Globus pallidus (tissue), 1 donor: ENCODE data around the gene LMNTD1.
A peak's percentile ranks its signal among the peaks of the same experiment; 100 is the strongest.
"Not testable (repeated sequence)": the region's sequence is repeated elsewhere in the genome, so short reads cannot be mapped to it uniquely, and the experiment has no call there.

Experiments
- DNase-seq: peaks from one replicate; pipeline ENCODE4 v3.0.0-alpha.2; 2015; ENCODE audit warnings: low spot score

Gene LMNTD1, protein sequence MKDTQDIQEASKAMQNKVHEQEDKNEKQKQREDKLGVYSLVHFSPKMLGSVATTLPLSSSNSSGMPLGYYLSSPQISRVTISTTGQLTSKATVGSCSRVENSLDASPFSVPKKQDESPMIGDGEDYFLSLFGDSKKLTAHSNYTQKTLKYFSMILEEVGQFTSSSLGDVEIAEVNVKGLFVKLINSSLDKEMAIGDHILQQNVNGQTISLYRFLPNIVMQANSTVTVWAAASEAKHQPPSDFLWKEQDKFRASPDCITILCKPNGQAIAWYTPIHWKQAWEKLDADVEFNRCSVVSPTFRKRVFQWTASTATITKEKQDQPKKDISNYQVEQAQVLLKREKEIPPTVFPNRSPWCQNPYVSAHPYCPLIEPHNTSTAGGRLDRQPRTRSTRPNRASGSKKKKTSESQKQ

GRCh38 chr12:25553098-25553497 lies at the start of gene LMNTD1:
Gene LMNTD1 (minus strand): TSS chr12:25553283. CDS start chr12:25552959, 324 bp downstream.
- no peak for DNase-seq

DNA sequence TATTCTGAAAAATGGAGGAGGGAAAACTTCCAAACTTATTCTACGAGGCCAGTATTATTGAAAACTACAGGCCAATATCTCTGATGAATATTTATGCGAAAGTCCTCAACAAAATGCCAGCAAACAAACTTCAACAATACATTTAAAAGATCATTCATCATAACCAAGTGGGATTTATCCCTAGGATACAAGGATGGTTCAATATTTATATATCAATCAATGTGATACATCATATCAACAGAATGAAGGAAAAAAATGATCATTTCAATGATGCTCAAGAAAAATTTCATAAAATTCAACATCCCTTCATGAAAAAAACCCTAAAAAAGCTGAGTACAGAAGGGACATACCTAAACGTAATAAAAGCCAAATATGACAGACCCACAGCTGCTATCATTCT lies 45.9 kb upstream of the LMNTD1 start:
- no peak for DNase-seq

DNA sequence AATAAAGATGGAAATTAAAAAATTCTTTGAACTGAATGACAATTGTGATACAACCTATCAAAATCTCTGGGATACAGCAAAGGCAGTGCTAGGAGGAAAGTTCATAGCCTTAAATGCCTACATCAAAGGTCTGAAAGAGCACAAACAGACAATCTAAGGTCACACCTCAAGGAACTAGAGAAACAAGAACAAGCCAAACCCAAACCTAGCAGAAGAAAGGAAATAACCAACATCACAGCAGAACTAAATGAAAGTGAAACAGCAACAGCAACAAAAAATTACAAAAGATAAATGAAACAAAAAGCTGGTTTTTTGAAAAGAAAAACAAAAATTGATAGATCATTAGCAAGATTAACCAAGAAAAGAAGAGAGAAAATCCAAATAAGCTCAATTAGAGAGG lies 42.4 kb upstream of the LMNTD1 start:
- DNase-seq = not testable (repeated sequence)

GRCh38 chr12:25594376-25594775 lies 41.3 kb upstream of the LMNTD1 start:
- DNase-seq = no peak

- DNase-seq = no peak
Measured at GRCh38 chr12:25592725-25593495, 39.8 kb upstream of the LMNTD1 start.

DNA sequence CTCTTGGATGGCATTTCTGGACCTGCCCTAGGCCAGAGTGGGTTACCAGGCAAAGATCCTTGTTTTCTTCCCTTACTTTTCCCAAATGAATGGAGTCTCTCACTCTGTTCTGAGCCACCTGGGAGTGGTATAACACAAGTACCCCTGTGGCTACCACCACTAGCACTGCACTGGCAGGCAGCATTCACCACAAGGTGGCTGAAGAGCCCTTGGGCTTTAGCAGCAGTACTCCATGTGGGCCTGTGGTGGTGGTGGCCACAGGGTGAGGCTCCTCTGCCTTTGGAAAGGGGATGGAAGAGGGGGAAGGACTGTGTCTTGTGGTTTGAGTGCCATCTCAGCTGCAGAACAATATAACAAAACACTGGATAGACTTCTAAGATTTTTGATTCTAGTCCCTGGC lies 38.1 kb upstream of the LMNTD1 start:
- DNase-seq = no peak

DNA sequence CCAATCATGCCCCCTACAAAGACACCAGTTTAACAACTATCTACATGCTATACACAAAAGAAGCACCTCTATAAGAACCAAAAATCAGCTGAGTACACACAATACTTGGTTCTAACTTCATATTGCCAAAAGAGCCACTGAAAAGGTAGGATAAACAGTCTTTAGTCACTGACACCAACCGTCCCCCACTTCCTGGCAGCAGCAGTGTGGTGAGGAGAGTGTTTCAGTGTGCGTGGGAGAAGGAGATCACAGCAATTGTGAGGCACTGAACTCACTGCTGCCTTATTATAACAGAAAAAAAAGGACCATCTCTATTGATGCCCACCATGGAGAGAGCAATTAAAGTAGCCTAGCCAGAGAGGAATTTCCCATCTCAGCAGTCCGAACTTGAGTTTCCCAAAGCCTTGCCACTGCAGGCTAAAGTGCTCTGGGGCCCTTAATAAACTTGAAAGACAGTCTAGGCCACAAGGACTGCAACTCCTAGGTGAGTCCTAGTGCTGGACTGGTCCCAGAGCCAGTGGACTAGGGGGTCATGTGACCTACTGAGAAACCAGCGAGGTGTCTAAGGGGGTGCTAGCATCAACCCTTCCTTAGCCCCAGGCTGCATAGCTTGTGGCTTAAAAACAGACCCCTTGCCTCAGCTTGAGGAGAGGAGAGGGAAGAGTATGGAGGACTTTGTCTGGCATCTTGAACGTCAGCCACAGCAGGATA lies 37.1 kb upstream of the LMNTD1 start:
- DNase-seq = no peak

- no peak for DNase-seq
Measured at GRCh38 chr12:25587346-25587745, 34.3 kb upstream of the LMNTD1 start.

- no peak for DNase-seq
Measured at GRCh38 chr12:25585662-25586061, 32.6 kb upstream of the LMNTD1 start.

DNA sequence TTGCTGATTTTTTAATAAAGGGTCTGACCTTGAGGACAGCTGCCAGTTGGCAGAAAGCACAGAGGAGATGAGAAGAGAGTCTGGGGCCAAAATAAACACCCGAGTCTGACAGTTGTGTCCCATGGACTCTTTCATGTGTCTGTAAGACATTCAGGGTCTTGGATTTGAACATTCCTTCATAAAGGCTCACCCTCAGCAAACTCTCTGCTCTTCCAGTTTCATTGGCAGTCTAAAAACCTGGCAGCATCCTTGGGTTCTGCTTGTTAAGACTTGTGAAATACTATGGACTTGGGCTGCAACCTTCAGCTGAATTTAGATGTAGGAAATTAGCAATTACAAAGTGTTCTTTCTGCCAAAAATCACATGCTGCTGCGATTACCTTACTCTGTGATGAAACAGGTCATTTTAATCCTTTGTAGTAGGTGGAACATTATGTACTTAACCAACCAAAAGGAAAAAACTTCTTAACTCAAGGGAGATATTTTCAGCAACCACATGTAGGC lies 32.0 kb upstream of the LMNTD1 start:
- DNase-seq = peak; percentile 61

GRCh38 chr12:25584596-25584995 lies 31.5 kb upstream of the LMNTD1 start:
- no peak for DNase-seq

- no peak for DNase-seq
Measured at GRCh38 chr12:25583545-25583944, 30.5 kb upstream of the LMNTD1 start.

GRCh38 chr12:25581067-25581466 lies 28.0 kb upstream of the LMNTD1 start:
- DNase-seq = no peak

DNA sequence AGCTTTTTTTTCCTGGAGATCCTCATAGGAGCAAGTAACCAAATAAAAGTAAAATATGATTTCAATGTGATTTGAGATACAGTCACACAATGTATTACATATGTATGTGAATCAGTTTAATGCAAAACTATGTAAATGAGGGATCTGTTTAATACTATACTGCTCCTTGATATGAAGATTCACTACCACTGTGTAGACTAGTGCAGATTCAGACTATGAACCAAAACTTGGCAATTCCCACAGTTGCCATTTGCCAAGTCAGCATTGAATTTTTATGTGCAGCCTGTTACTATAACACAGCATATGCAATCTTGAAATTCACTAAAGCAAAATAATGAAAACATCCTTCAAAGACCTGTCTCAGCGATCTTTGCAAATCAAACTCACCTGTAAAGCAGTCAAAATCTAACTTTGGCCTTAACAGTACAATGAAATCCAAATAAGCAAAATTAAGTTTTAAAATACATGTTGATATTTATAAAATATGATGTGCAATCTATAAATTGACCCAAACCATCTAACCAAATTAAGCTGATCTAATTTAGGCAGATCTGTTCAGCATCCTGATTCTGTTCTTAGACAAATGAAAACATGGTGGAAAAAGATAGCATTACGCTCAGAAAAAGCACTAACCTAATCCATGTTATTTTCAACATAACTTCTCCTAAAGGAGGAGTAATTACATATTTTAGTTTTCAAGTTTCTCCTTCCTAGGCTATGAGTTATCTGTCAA lies 25.5 kb upstream of the LMNTD1 start:
- DNase-seq = no peak

- DNase-seq = no peak
Measured at GRCh38 chr12:25574761-25575160, 21.7 kb upstream of the LMNTD1 start.

DNA sequence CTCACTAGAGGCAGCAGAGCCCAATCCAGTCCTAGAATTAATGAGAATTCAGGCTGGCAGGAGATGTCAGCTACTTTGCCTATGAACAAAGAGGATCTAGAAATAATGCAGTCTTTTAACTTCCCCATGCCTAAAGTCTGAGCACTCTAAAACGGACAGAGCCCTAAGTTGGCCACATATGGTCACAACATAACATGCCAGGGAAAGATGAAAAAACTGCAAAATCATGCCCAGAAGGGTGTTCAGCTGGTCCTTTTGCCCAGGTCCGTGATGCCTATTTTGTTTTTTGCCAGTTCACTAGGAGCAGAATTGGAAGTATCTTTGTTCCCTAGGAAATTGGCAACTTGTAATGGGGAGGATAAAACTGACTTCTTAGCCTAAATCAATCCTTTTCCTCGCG lies 20.3 kb upstream of the LMNTD1 start:
- peak; percentile 29 for DNase-seq

- DNase-seq = no peak
Measured at GRCh38 chr12:25570418-25570817, 17.3 kb upstream of the LMNTD1 start.

GRCh38 chr12:25566202-25566949 lies 13.3 kb upstream of the LMNTD1 start:
- DNase-seq = no peak

DNA sequence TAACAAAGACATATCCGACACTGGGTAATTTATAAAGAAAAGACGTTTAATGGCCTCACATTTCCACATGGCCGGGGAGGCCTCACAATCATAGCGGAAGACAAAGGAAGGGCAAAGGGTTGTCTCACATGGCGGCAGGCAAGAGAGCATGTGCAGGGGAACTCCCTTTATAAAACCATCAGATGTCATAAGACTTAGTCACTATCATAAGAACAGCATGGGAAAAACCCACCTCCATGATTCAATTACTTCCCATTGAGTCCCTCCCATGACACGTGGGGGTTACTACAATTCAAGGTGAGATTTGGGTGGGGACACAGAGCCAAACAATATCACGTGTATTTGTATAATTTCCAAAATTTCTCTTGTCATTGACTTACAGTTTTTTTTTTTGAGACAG lies 5.5 kb upstream of the LMNTD1 start:
- no peak for DNase-seq

GRCh38 chr12:25557830-25558436 lies 4.8 kb upstream of the LMNTD1 start:
- DNase-seq = peak; percentile 44

DNA sequence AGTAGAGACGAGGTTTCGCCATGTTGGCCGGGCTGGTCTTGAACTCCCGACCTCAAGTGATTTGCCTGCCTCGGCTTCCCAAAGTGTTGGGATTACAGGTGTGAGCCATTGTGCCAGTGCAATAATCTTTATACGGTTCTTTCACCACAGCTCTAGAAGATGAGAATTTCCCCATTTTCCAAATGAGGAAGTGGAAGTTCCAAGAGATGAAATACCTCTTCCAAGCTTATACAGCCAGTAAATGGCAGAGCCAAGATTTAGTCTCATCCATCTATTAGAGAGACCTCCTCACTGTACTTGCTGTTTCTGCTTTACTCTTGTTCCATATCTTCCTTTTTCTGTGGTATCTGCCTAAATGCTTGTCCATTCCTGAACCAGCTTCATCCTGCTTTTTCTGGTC lies 3.1 kb upstream of the LMNTD1 start:
- DNase-seq = no peak
